ENCODE results near the gene SRP72. TPM values are rescaled to one million over a fixed set of nuclear protein-coding genes. Genes with fewer than 3 reads are reported as not detected.

The SRP72 gene
- total RNA-seq, 4 donors from 2014 or later = 45.6 to 90.3 (median 57.1) TPM

GRCh38 chr4:56531823-56532222 lies 64.4 kb downstream of the SRP72 start:
- no peak for TF ChIP-seq CTCF (IDR thresholded peaks at IDR 0.05; ENCODE audit: low read depth)

- TF ChIP-seq CTCF (IDR thresholded peaks at IDR 0.05; ENCODE audit: low read depth) = no peak
Measured at GRCh38 chr4:56532239-56532638, 64.8 kb downstream of the SRP72 start.

GRCh38 chr4:56535915-56536314 lies 68.5 kb downstream of the SRP72 start:
- TF ChIP-seq CTCF (IDR thresholded peaks at IDR 0.05; ENCODE audit: low read depth) = no peak

- TF ChIP-seq CTCF (IDR thresholded peaks at IDR 0.05; ENCODE audit: low read depth) = no peak
Measured at GRCh38 chr4:56537147-56537546, 69.7 kb downstream of the SRP72 start.

DNA sequence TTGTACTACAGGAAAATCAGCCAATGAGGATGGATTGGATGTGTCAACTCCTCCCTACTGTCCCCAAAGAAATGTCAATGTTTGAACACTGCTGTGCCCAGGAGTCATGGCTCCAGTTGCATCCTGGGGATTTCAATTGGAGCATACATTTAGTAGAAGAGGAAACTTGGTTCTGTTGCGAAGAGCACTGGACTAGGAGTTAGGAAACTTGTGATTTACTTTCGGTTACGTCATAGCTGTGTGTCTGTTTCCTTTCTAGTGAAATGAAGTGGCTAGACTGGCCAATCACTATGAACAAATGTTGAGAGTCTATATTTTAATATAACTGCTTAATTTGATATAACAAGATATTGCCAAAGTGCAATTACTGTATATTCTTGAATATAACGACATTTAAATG lies 73.4 kb downstream of the SRP72 start:
- no peak for TF ChIP-seq CTCF (IDR thresholded peaks at IDR 0.05; ENCODE audit: low read depth)

DNA sequence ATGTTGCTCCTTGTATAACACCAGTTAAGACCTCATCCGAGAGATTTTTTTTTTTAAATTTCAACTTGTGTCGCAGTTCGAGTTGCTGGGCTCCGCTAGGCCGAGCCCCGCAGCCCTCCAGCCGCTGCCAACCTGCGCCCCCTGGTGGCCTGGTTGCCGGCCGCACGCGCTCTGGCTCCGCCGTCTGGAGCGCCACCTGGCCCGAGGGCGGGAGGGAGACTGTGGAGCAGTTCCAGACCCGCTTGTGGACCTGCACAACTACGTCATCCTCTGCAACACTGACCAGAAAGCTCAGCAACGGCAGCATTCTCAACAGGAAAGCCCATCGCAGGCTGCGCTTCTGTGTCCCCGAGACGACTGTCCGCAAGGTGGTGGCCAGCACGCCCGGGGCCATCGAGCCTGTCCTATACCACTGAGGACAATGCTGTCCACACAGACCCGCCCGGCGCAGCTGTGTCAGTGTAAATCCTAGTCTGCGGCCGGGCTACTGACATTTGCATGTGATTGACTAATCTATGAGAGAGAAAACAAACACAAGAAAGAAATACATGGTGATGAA lies 77.2 kb downstream of the SRP72 start:
- no peak for TF ChIP-seq CTCF (IDR thresholded peaks at IDR 0.05; ENCODE audit: low read depth)

DNA sequence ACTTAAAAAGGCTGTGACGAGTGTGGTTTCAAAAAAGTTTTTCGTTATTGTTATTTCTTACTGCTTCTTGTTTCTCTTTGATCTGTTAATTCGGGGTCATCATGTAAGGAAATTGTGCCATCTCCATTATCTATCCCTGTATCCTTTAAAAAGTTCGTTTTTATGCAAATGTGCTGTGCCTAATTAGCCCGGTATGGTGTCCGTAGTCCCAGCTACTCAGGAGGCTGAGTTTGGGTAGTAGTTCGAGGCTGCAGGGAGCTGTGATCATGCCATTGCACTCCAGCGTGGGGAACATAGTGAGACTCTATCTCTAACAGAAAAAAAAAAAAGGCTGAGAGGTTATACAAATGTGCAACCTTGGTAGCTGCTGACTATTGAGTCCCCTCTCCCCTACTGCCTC lies 83.2 kb downstream of the SRP72 start:
- TF ChIP-seq CTCF (IDR thresholded peaks at IDR 0.05; ENCODE audit: low read depth) = no peak

Data from subcutaneous adipose tissue (tissue), 4 donors.